Stomach smooth muscle (tissue), 2 donors: ENCODE data around the gene SERPINI2.

ENCODE experiments used
- H3K27ac ChIP-seq: one replicate; pipeline ENCODE4 v1.7.0; 2013; ENCODE audit warnings: mild to moderate bottlenecking, low read length, inconsistent platforms
- H3K27me3 ChIP-seq, 2 donors: one replicate each; pipeline ENCODE4 v1.7.0; 2013; ENCODE audit warnings: low read length in 2 of 2; ENCODE audit not compliant: insufficient read depth in 2 of 2, control insufficient read depth in 1 of 2
- H3K36me3 ChIP-seq, 2 donors: one replicate each; pipeline ENCODE4 v1.7.0; 2013; ENCODE audit warnings: low read length in 2 of 2; ENCODE audit not compliant: control insufficient read depth in 2 of 2, insufficient read depth in 2 of 2
- H3K4me1 ChIP-seq: one replicate; pipeline ENCODE4 v1.7.0; 2013; ENCODE audit warnings: low read length; ENCODE audit not compliant: control insufficient read depth, insufficient read depth
- H3K4me3 ChIP-seq, 2 donors: one replicate each; pipeline ENCODE4 v1.7.0; 2013; ENCODE audit warnings: low read length in 2 of 2
- H3K9ac ChIP-seq, 2 donors: one replicate each; pipeline ENCODE4 v1.7.0; 2013; ENCODE audit warnings: low read length in 2 of 2, mild to moderate bottlenecking in 1 of 2
- H3K9me3 ChIP-seq, 2 donors: one replicate each; pipeline ENCODE4 v1.7.0; 2013; ENCODE audit warnings: low read length in 2 of 2; ENCODE audit not compliant: control insufficient read depth in 2 of 2
- donor health status: healthy.
- donor health status: Pancreatic carcinoma.

SERPINI2 gene

DNA sequence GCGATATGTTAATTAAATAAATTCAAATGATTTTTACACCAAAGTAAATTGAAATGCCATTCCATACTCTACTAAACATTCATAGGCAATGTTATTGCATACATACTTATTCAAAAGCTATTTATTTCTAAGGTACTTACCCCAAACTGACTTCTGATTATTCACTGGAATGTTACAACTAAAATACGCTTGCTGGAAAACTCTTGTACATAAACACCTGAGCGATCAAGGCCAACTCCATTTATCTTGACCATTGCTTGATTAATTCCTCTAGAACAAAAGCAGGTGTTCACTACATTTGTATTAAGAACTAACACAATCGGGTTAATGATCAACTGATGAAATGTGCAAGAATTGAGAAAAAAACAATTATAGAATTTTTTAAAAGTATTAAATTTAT lies at the start of gene SERPINI2:
Gene SERPINI2, minus strand, starts transcription at position 180 of the 400 bp plus-strand sequence. CDS start 2,208 bp downstream, outside the sequence.
- Histone ChIP-seq H3K27ac (no peak within 1 kb of the TSS), H3K27me3 (no peaks in the 10 kb centered on the region), H3K9me3 (no peaks in the 10 kb centered on the region), H3K4me1 (no peaks in the 10 kb centered on the region), H3K9ac (no peak within 1 kb of the TSS), H3K4me3 (no peak within 1 kb of the TSS), H3K36me3 (no peaks in the 10 kb centered on the region)

- H3K9ac ChIP-seq: no peak overlapping the region
- H3K27ac ChIP-seq: no peak overlapping the region
- no peaks in the 10 kb centered on the region for H3K27me3 ChIP-seq
- no peaks in the 10 kb centered on the region for H3K36me3 ChIP-seq
- H3K4me1 ChIP-seq: no peaks in the 10 kb centered on the region
- H3K4me3 ChIP-seq: no peak overlapping the region
- H3K9me3 ChIP-seq: no peaks in the 10 kb centered on the region
Observed at GRCh38 chr3:167521006-167521355, 47.1 kb upstream of the SERPINI2 start.

DNA sequence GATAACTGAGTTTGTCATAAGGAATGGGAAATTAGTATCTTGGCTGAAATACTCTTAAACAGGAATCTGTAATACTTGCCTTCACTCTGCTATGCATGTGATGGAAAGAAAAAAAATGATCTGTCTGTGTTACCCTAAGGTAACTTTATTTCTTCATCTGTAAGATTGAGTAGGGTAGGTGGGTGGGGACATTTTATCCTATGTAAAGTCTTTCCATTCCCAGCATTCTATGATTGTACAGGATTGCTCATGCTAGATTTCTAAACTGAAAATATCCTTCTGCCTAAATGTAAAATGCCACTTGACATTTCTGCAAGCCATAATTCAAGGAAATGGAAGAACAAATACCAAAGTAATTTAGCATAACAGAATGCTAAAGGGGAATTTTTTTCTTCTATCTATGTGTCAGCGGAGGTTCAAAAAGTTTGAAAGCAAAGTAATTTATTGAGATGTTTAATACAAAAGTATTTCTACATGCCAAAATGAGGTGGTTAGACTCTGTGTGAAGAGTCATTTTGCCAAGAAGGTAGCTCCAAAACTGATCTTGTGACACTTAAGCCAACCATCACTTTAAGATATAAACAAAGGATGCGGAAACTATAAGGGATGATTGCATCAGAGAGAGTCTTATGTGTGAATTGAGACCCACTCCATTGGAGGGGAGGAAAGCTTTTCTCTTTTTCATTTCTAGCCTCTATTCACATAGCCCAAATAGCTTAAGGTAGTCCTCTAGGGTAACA lies 46.6 kb upstream of the SERPINI2 start:
- Histone ChIP-seq H3K27me3 (no peaks in the 10 kb centered on the region), H3K4me1 (no peaks in the 10 kb centered on the region), H3K9me3 (no peaks in the 10 kb centered on the region), H3K9ac (no peak overlapping the region), H3K4me3 (no peak overlapping the region), H3K27ac (no peak overlapping the region), H3K36me3 (no peaks in the 10 kb centered on the region)

- Histone ChIP-seq H3K36me3 (no peaks in the 10 kb centered on the region), H3K4me3 (no peak overlapping the region)
Observed at GRCh38 chr3:167507954-167508353, 34.1 kb upstream of the SERPINI2 start.

GRCh38 chr3:167502401-167502800 lies 28.6 kb upstream of the SERPINI2 start:
- no peaks in the 10 kb centered on the region for H3K27me3 ChIP-seq
- no peaks in the 10 kb centered on the region for H3K36me3 ChIP-seq
- no peak overlapping the region for H3K4me3 ChIP-seq
- no peak overlapping the region for H3K27ac ChIP-seq
- no peaks in the 10 kb centered on the region for H3K4me1 ChIP-seq
- no peak overlapping the region for H3K9ac ChIP-seq
- no peaks in the 10 kb centered on the region for H3K9me3 ChIP-seq

More at GRCh38 chr3:167507954-167508353, 34.1 kb upstream of the SERPINI2 start:
- Histone ChIP-seq H3K27me3 (no peaks in the 10 kb centered on the region), H3K4me1 (no peaks in the 10 kb centered on the region), H3K27ac (no peak overlapping the region), H3K9ac (no peak overlapping the region), H3K9me3 (no peaks in the 10 kb centered on the region)

- H3K4me1 ChIP-seq: no peaks in the 10 kb centered on the region
- no peak overlapping the region for H3K27ac ChIP-seq
Observed at GRCh38 chr3:167501941-167502340, 28.1 kb upstream of the SERPINI2 start.

DNA sequence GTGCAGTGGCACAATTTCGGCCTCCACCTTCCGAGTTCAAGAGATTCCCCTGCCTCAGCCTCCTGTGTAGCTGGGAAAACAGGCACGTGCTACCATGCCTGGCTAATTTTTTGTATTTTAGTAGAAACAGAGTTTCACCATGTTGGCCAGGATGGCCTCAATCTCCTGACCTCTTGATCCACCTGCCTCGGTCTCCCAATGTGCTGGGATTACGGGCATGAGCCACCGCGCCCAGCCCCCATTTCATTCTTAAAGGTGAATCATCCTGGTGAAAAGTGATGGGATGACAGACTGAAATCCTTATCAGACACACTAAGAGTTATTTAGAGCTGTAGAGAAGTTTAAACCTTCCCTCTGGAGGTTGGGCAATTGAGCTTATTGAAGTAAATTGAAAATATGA lies 24.1 kb upstream of the SERPINI2 start:
- Histone ChIP-seq H3K27me3 (no peaks in the 10 kb centered on the region), H3K9me3 (no peaks in the 10 kb centered on the region), H3K4me3 (no peak overlapping the region), H3K36me3 (no peaks in the 10 kb centered on the region), H3K9ac (no peak overlapping the region), H3K4me1 (no peaks in the 10 kb centered on the region), H3K27ac (no peak overlapping the region)

More at GRCh38 chr3:167501941-167502340, 28.1 kb upstream of the SERPINI2 start:
- Histone ChIP-seq H3K27me3 (no peaks in the 10 kb centered on the region), H3K36me3 (no peaks in the 10 kb centered on the region), H3K9me3 (no peaks in the 10 kb centered on the region), H3K4me3 (no peak overlapping the region), H3K9ac (no peak overlapping the region)

DNA sequence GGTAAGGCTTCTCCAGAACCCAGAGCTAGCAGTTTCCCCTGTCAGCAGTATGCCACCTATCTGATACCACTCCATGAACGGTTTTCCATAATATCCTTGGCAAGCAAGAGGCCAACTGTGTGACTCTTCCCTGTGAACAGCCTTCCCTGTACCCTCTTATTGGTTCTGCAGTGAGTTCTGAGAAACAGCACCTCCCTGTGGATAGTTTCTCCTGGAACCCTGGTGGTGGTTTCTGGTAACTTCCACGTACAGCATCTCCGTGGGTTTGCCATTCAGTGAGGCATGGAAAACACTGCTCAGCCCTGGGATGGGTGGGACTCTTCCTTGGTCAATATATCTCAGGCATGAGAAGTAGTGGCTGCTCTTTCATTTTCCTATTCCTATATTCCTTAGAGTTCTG lies 19.4 kb upstream of the SERPINI2 start:
- H3K27ac ChIP-seq: no peak overlapping the region
- no peaks in the 10 kb centered on the region for H3K27me3 ChIP-seq

DNA sequence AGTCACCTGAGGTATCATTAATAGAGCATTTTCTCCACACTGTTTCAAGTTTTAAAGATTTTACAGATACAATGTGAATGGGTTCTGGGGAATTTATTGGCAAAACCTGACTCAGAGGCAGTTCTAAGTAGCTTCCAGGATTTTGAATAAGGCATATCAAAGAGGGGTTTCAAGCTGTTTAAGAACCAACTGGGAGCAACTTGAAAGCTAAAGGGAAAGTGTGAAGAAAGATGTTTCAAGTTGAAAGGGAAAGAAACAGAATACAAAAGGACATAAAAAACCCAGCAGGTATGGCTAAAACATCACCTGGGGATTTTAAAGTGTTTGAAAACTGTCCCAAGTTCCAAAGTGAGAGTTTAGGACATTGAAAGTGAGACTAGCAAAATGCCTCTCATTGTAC lies 17.8 kb upstream of the SERPINI2 start:
- no peaks in the 10 kb centered on the region for H3K27me3 ChIP-seq
- no peaks in the 10 kb centered on the region for H3K9me3 ChIP-seq
- no peaks in the 10 kb centered on the region for H3K4me1 ChIP-seq
- H3K27ac ChIP-seq: no peak overlapping the region
- H3K9ac ChIP-seq: no peak overlapping the region
- H3K36me3 ChIP-seq: no peaks in the 10 kb centered on the region
- H3K4me3 ChIP-seq: no peak overlapping the region

More for the DNA sequence above, 19.4 kb upstream of the SERPINI2 start:
- Histone ChIP-seq H3K4me1 (no peaks in the 10 kb centered on the region), H3K36me3 (no peaks in the 10 kb centered on the region), H3K9me3 (no peaks in the 10 kb centered on the region), H3K4me3 (no peak overlapping the region), H3K9ac (no peak overlapping the region)

DNA sequence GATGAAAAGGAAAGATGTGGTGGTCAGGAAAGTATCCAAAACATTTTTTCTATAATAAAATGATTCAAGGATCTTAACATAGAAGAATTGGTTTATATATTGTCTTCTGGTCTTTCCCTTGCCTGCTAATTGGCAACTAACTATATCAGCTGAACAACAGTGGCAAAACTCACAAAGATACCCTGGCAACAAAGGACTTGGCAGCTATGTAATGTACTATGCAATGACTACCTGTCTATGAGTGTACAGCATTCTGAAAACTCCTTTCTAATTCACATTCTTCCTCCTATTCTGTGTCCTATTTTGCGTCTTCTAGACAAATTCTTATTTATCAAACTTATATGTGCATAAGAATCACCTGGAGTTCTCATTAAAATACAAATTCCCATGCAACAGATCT lies 15.7 kb upstream of the SERPINI2 start:
- no peak overlapping the region for H3K4me3 ChIP-seq
- H3K36me3 ChIP-seq: no peaks in the 10 kb centered on the region
- H3K27ac ChIP-seq: no peak overlapping the region
- no peak overlapping the region for H3K9ac ChIP-seq
- no peaks in the 10 kb centered on the region for H3K27me3 ChIP-seq
- no peaks in the 10 kb centered on the region for H3K9me3 ChIP-seq
- H3K4me1 ChIP-seq: no peaks in the 10 kb centered on the region

- Histone ChIP-seq H3K4me1 (no peaks in the 10 kb centered on the region), H3K4me3 (no peak overlapping the region), H3K27ac (no peak overlapping the region), H3K9me3 (no peaks in the 10 kb centered on the region), H3K27me3 (no peaks in the 10 kb centered on the region), H3K9ac (no peak overlapping the region), H3K36me3 (no peaks in the 10 kb centered on the region)
Observed at GRCh38 chr3:167487556-167487955, 13.7 kb upstream of the SERPINI2 start.
